Mesothelial cell of epicardium (in vitro differentiated cells): Measurements from ENCODE around the gene MAD1L1. TPM values are rescaled to one million over a fixed set of nuclear protein-coding genes. Genes with fewer than 3 reads are reported as not detected.

Source experiments
- DNase-seq, 2 experiments: peaks; one replicate each; pipeline ENCODE4 v3.0.0; 2021; ENCODE audit warnings: low spot score in 2 of 2; ENCODE audit not compliant: unreplicated experiment in 2 of 2
- H3K27ac Mint-ChIP-seq: 2 replicates; pipeline ENCODE4 v1.8.0; 2021; ENCODE audit warnings: mixed read lengths
- H3K27me3 Mint-ChIP-seq: 2 replicates; pipeline ENCODE4 v1.8.0; 2021; ENCODE audit warnings: low read depth, mixed read lengths
- H3K36me3 Mint-ChIP-seq: 2 replicates; pipeline ENCODE4 v1.8.0; 2021; ENCODE audit warnings: mixed read lengths
- H3K4me1 Mint-ChIP-seq: 2 replicates; pipeline ENCODE4 v1.8.0; 2021; ENCODE audit warnings: mixed read lengths
- H3K4me3 Mint-ChIP-seq: 2 replicates; pipeline ENCODE4 v1.8.0; 2021; ENCODE audit warnings: mild to moderate bottlenecking, moderate library complexity, mixed read lengths
- H3K9me3 Mint-ChIP-seq: 2 replicates; pipeline ENCODE4 v1.8.0; 2021; ENCODE audit warnings: mixed read lengths
- CTCF ChIP-seq: fragments of 200-600 bp; sonication (generic); IDR thresholded peaks from one replicate; pipeline ENCODE4 v1.5.0; 2021; ENCODE audit warnings: antibody characterized with exemption; ENCODE audit not compliant: unreplicated experiment
- total RNA-seq: library from RNA; stranded (reverse); gene quantifications from 3 replicates; pipeline ENCODE4 v1.2.1, GENCODE V29; 2021

The MAD1L1 gene
- total RNA-seq, 1 donor from 2014 or later, result 45.0 TPM

DNA sequence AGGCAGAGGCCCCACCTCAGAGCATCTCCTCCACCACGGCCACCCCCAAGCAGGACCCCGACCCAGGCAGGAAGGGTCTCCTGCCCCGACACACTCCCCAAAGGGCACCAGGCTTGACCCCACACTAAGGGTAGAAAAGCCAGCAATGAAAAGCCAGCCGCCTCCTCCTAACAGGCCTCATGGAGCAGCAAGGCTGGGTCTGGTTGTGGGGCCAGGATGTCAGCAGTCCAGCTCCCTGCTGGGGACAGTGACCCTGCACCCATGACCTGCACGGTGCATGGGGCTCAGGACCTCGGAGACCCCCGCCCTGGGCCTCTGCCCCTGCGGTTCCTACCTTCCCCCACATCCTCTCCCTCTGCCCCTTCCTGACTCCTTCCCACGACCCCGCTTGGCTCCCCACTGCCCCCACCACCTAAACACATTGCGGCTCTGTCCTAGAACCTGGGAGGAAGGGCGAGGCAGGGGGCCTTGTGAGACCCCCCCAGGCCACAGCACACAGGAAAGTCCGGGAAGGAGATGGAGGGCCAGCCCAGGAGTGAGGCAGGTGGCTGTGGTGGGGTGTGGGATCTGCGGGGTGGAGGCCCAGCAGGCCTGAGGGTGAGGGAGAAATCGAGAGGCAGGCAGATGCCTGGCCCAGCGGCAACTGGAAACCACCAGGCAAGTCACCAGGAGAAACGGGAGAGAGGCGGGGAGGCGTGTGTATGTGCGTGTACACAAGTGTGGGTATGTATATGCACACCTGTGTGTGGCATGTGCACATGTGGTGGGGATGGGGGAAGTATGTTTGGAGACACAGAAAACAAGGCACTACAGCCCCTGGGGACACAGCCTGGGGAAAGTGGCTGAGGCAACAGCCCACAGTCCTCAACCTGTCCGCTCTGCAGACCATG lies 229.9 kb downstream of the MAD1L1 start:
- Mint-ChIP-seq H3K9me3 (no peaks in the 10 kb centered on the region), H3K36me3 (no peaks in the 10 kb centered on the region), H3K27ac (no peak overlapping the region), H3K4me1 (peaks cover 5% of the 10 kb centered on the region), H3K27me3 (no peaks in the 10 kb centered on the region), H3K4me3 (no peak overlapping the region)
- no peak for TF ChIP-seq CTCF
- DNase-seq, result peak in 1 of 2 experiments; percentile 12

- H3K4me1 Mint-ChIP-seq, result peaks cover 5% of the 10 kb centered on the region
- no peaks in the 10 kb centered on the region for H3K36me3 Mint-ChIP-seq
- H3K4me3 Mint-ChIP-seq, result no peak overlapping the region
- no peaks in the 10 kb centered on the region for H3K27me3 Mint-ChIP-seq
- DNase-seq, result no peak
- H3K9me3 Mint-ChIP-seq, result no peaks in the 10 kb centered on the region
- TF ChIP-seq CTCF, result no peak
- H3K27ac Mint-ChIP-seq, result peak overlapping the region; percentile 12
Measured at GRCh38 chr7:2001601-2002442, 230.9 kb downstream of the MAD1L1 start.

GRCh38 chr7:2000746-2001321 lies 231.9 kb downstream of the MAD1L1 start:
- Mint-ChIP-seq H3K27ac (no peak overlapping the region), H3K4me3 (no peak overlapping the region), H3K4me1 (no peaks in the 10 kb centered on the region), H3K36me3 (no peaks in the 10 kb centered on the region), H3K27me3 (no peaks in the 10 kb centered on the region), H3K9me3 (no peaks in the 10 kb centered on the region)
- no peak for TF ChIP-seq CTCF
- no peak for DNase-seq

- no peaks in the 10 kb centered on the region for H3K27me3 Mint-ChIP-seq
- H3K36me3 Mint-ChIP-seq, result no peaks in the 10 kb centered on the region
- DNase-seq, result no peak
Measured at GRCh38 chr7:2000153-2000687, 232.5 kb downstream of the MAD1L1 start.

More at GRCh38 chr7:2000153-2000687, 232.5 kb downstream of the MAD1L1 start:
- Mint-ChIP-seq H3K4me1 (no peaks in the 10 kb centered on the region), H3K9me3 (no peaks in the 10 kb centered on the region), H3K4me3 (no peak overlapping the region), H3K27ac (no peak overlapping the region)
- TF ChIP-seq CTCF, result no peak
